ENCODE results near the gene GALNT11.
"Not testable (repeated sequence)": the region's sequence is repeated elsewhere in the genome, so short reads cannot be mapped to it uniquely, and the experiment has no call there.

- TF ChIP-seq CTCF (IDR thresholded peaks at IDR 0.05; ENCODE audit: borderline replicate concordance, extremely low read depth, low read length, poor library complexity, severe bottlenecking); EZH2 (IDR thresholded peaks at IDR 0.05; ENCODE audit: borderline replicate concordance, low read depth, low read length, severe bottlenecking): not testable (repeated sequence)
Measured at GRCh38 chr7:152017683-152018082, 7.8 kb upstream of the GALNT11 start.

All from DND-41 (cell line).